A673 (cell line): ENCODE data around the gene TSPAN14. TPM values are rescaled to one million over a fixed set of nuclear protein-coding genes. Genes with fewer than 3 reads are reported as not detected.

Source experiments
- BruUV-seq: library from RNA; stranded (reverse); fragments of 400-500 nt; replicated peaks from 2 replicates; lab custom pipeline; 2021; lab: Mats Ljungman, UMichigan
- CTCF ChIA-PET: fragments of 300-600 bp; sonication (Branson Sonifier 250); formaldehyde crosslinking; loops from one replicate; lab custom pipeline; 2022; ENCODE audit warnings: antibody characterized with exemption; lab: Charles Lee
- POLR2A ChIA-PET: fragments of 300-600 bp; sonication (Branson Sonifier 250); formaldehyde crosslinking; loops from one replicate; lab custom pipeline; 2022; ENCODE audit warnings: antibody characterized with exemption; ENCODE audit not compliant: low non-redundant PET; lab: Charles Lee
- DNase-seq: peaks from one replicate; pipeline ENCODE4 v3.0.0-alpha.2; 2015; ENCODE audit warnings: low spot score
- H3K27ac ChIP-seq: fragments of 200-600 bp; sonication (generic); 2 replicates; pipeline ENCODE4 v1.5.1; 2016; ENCODE audit warnings: mixed run types, low read depth, mild to moderate bottlenecking, mixed read lengths, antibody characterized with exemption, low read length; ENCODE audit not compliant: poor library complexity, severe bottlenecking
- H3K27me3 ChIP-seq: fragments of 200-600 bp; sonication (generic); replicated peaks from 2 replicates; pipeline ENCODE4 v1.6.1; 2017; ENCODE audit warnings: mixed run types, low read depth, mild to moderate bottlenecking, mixed read lengths, antibody characterized with exemption, low read length; ENCODE audit not compliant: insufficient read depth, poor library complexity
- H3K36me3 ChIP-seq: fragments of 200-600 bp; sonication (generic); 2 replicates; pipeline ENCODE4 v1.6.1; 2016; ENCODE audit warnings: mixed run types, mild to moderate bottlenecking, mixed read lengths, antibody characterized with exemption, low read length; ENCODE audit not compliant: insufficient read depth, poor library complexity, severe bottlenecking
- H3K4me1 ChIP-seq: fragments of 200-600 bp; sonication (generic); 2 replicates; pipeline ENCODE4 v1.6.1; 2017; ENCODE audit warnings: mixed run types, mild to moderate bottlenecking, mixed read lengths, antibody characterized with exemption, low read length; ENCODE audit not compliant: insufficient read depth, poor library complexity, severe bottlenecking
- H3K4me3 ChIP-seq: fragments of 200-600 bp; sonication (generic); 2 replicates; pipeline ENCODE4 v1.5.1; 2016; ENCODE audit warnings: low read depth, mixed run types, mild to moderate bottlenecking, mixed read lengths, low read length; ENCODE audit not compliant: poor library complexity, severe bottlenecking
- H3K9me3 ChIP-seq: fragments of 200-600 bp; sonication (generic); 2 replicates; pipeline ENCODE4 v1.6.1; 2016; ENCODE audit warnings: mixed run types, low read depth, mild to moderate bottlenecking, mixed read lengths, antibody characterized with exemption, low read length; ENCODE audit not compliant: poor library complexity, severe bottlenecking
- CTCF ChIP-seq: fragments of 300-800, 200-600 bp; sonication (generic); conservative IDR thresholded peaks from 2 replicates; pipeline ENCODE4 v1.5.1; 2017; ENCODE audit warnings: low read depth, mild to moderate bottlenecking, antibody characterized with exemption, low read length, moderate library complexity, mixed read lengths
- EZH2 ChIP-seq: fragments of 200-600 bp; sonication (generic); IDR thresholded peaks from 2 replicates; pipeline ENCODE4 v1.6.1; 2017; ENCODE audit warnings: borderline replicate concordance, low read depth, mild to moderate bottlenecking, mixed read lengths, antibody characterized with exemption, low read length; ENCODE audit not compliant: poor library complexity, severe bottlenecking
- intact Hi-C: fragments of 100-400 bp; cut with micrococcal nuclease; formaldehyde crosslinking; loops from one replicate; pipeline ENCODE4 v1.10.0; 2022; ENCODE audit not compliant: unreplicated experiment
- total RNA-seq: library from RNA; stranded (reverse); gene quantifications from 2 replicates; pipeline ENCODE4 v1.2.3, GENCODE V29; 2021

Gene TSPAN14
- total RNA-seq, 1 experiment from 2014 or later, result 50.4 TPM

GRCh38 chr10:80472234-80473095, 18.4 kb downstream of the TSPAN14 start:
- peak; percentile 74 for DNase-seq
- Histone ChIP-seq H3K9me3 (no peaks in the 10 kb centered on the region), H3K4me1 (peaks cover 44% of the 10 kb centered on the region), H3K36me3 (peaks cover 5% of the 10 kb centered on the region), H3K4me3 (no peak overlapping the region), H3K27ac (peak overlapping the region; percentile 70), H3K27me3 (no peaks in the 10 kb centered on the region)
- no TSS peak for BruUV-seq
- CTCF ChIA-PET, result interaction anchor here (0.6 kb wide), 1 partner anchor 124 kb away, joined by 3 read pairs; no protein-coding TSS in a partner anchor
- intact Hi-C loops, result no loop called here
- POLR2A ChIA-PET, result interaction anchor here (0.6 kb wide), 3 partner anchors 9 to 405 kb away, joined by 3 to 5 read pairs (median 4); no protein-coding TSS in a partner anchor
- TF ChIP-seq CTCF (peak; percentile 27; the same call in 1 of the 2 replicates), EZH2 (no peak)

DNA sequence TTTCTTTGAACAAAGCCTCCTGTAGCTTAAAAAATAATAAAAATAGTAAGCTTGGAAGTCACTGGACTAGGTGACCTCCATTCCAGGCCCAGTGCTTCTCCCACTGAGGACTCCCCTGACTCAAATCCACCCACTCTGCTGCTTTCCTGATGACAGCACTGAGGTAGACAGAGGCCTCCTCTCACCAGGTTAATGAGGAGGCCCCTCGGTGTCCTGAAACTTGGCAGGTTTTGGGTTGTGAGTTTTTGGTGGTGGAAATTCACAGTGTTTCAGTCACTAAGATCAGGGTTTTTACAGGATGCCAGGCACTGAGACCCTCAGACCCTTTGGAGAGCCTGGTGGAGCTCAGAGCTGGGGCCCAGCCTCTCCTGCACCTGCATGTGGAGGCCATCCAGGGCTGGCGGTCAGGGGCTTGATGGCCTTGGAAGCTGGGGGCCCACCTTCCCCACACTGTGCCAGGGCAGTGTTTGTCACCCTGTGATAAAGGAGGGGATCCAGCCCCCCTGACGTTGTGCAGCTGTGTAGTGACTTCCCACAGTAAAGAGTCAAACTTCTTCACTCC, 19.1 kb downstream of the TSPAN14 start:
- POLR2A ChIA-PET, result interaction anchor here (0.6 kb wide), 2 partner anchors 10 to 11 kb away, joined by 4 to 5 read pairs; no protein-coding TSS in a partner anchor
- intact Hi-C loops, result no loop called here
- no peaks in the 10 kb centered on the region for H3K27me3 ChIP-seq
- DNase-seq, result no peak
- CTCF ChIA-PET, result interaction anchor here (0.6 kb wide), 1 partner anchor 123 kb away, joined by 3 read pairs; no protein-coding TSS in a partner anchor
- H3K27ac ChIP-seq, result peak overlapping the region; percentile 70
- H3K9me3 ChIP-seq, result peaks cover 7% of the 10 kb centered on the region
- H3K4me3 ChIP-seq, result no peak overlapping the region
- H3K36me3 ChIP-seq, result peaks cover 5% of the 10 kb centered on the region
- BruUV-seq, result no TSS peak
- H3K4me1 ChIP-seq, result peaks cover 37% of the 10 kb centered on the region
- TF ChIP-seq CTCF (no peak), EZH2 (no peak)

- peaks cover 34% of the 10 kb centered on the region for H3K4me1 ChIP-seq
- H3K27me3 ChIP-seq, result no peaks in the 10 kb centered on the region
- ChIA-PET CTCF (no interaction called here), POLR2A (no interaction called here)
- TF ChIP-seq CTCF (no peak), EZH2 (no peak)
- peak overlapping the region; percentile 64 for H3K27ac ChIP-seq
- no TSS peak for BruUV-seq
- intact Hi-C loops, result no loop called here
- DNase-seq, result no peak
- H3K9me3 ChIP-seq, result peaks cover 12% of the 10 kb centered on the region
- H3K4me3 ChIP-seq, result no peak overlapping the region
- H3K36me3 ChIP-seq, result peaks cover 5% of the 10 kb centered on the region
Measured at GRCh38 chr10:80473692-80474596, 19.8 kb downstream of the TSPAN14 start.
